HepG2 (cell line): ENCODE data around the gene MOCS1. TPM values are rescaled to one million over a fixed set of nuclear protein-coding genes. Genes with fewer than 3 reads are reported as not detected.

Experiments used
- ATAC-seq: fragments of 200-7000 bp; cut with Tn5 transposase; 3 replicates; pipeline ENCODE4 v1.9.1; 2020; ENCODE audit warnings: mild to moderate bottlenecking, moderate library complexity
- BruUV-seq: library from RNA; stranded (reverse); fragments of 400-500 nt; replicated peaks from 2 replicates; lab custom pipeline; 2021; lab: Mats Ljungman, UMichigan
- CTCF ChIA-PET: fragments of 300-600 bp; formaldehyde crosslinking; extraction: SDS; loops from one replicate; lab custom pipeline; 2021; ENCODE audit warnings: low total read pairs, inconsistent platforms, low intra/inter-chr PET ratio; lab: Yijun Ruan, JAX
- POLR2A ChIA-PET: fragments of 350-600 bp; sonication (Branson Sonifier 250); formaldehyde crosslinking; loops from one replicate; lab custom pipeline; 2020; ENCODE audit warnings: antibody characterized with exemption, inconsistent platforms; lab: Yijun Ruan, JAX
- DNase-seq: peaks from one replicate; pipeline ENCODE4 v3.0.0-alpha.2; 2015; ENCODE audit warnings: low spot score
- FAIRE-seq: peaks from 3 replicates; lab custom pipeline; 2011; peaks lifted over from hg19 to GRCh38; lab: Jason Lieb, UNC
- H2AFZ ChIP-seq: one replicate; pipeline ENCODE4 v1.6.1; 2011; ENCODE audit warnings: low read length, inconsistent platforms
- H3K27ac ChIP-seq: fragments of 300-600 bp; 3 replicates; pipeline ENCODE4 v1.8.0; 2011; ENCODE audit warnings: mixed run types, mild to moderate bottlenecking, mixed read lengths, low read length, inconsistent platforms; ENCODE audit not compliant: insufficient read depth; ENCODE audit errors: extremely low read length
- H3K27me3 ChIP-seq, 2 experiments: fragments of 200-600 bp in 1 of 2; 2 replicates in 1 of 2; 3 replicates in 1 of 2; pipeline versions ENCODE4 v1.6.0 to v1.8.0; 2011; ENCODE audit warnings: low read length in 2 of 2, mild to moderate bottlenecking in 2 of 2, moderate library complexity in 2 of 2, inconsistent platforms in 1 of 2; ENCODE audit not compliant: insufficient read depth in 2 of 2, control insufficient read depth in 1 of 2
- H3K36me3 ChIP-seq, 2 experiments: fragments of 200-600 bp in 1 of 2; replicated peaks in 1 of 2; 2 replicates in 1 of 2; 3 replicates in 1 of 2; pipeline versions ENCODE4 v1.5.1 to v1.8.0; 2011; ENCODE audit warnings: low read length in 2 of 2, inconsistent platforms in 1 of 2; ENCODE audit not compliant: insufficient read depth in 2 of 2, control insufficient read depth in 1 of 2
- H3K4me1 ChIP-seq: 2 replicates; pipeline ENCODE4 v1.5.1; 2012; ENCODE audit warnings: low read length, inconsistent platforms; ENCODE audit not compliant: insufficient read depth
- H3K4me2 ChIP-seq: 2 replicates; pipeline ENCODE4 v1.6.0; 2011; ENCODE audit warnings: low read depth, low read length, inconsistent platforms
- H3K4me3 ChIP-seq, 3 experiments: fragments of 200-600 bp in 1 of 3; sonication (generic), shearing (Covaris generic) in 1 of 3; replicated peaks in 1 of 3; 2 replicates each; pipeline ENCODE4 v1.5.1; 2011 to 2016; ENCODE audit warnings: low read length in 3 of 3, inconsistent platforms in 2 of 3, low read depth in 2 of 3, mild to moderate bottlenecking in 2 of 3, control low read depth in 1 of 3, mixed read lengths in 1 of 3; ENCODE audit not compliant: insufficient read depth in 1 of 3
- H3K79me2 ChIP-seq: one replicate; pipeline ENCODE4 v1.6.1; 2011; ENCODE audit warnings: low read length, inconsistent platforms; ENCODE audit not compliant: insufficient read depth
- H3K9ac ChIP-seq: 2 replicates; pipeline ENCODE4 v1.6.0; 2011; ENCODE audit warnings: mild to moderate bottlenecking, low read depth, low read length, inconsistent platforms; ENCODE audit not compliant: insufficient read depth
- H3K9me3 ChIP-seq: 2 replicates; pipeline ENCODE4 v1.5.1; 2012; ENCODE audit warnings: mild to moderate bottlenecking, low read length
- H4K20me1 ChIP-seq: 2 replicates; pipeline ENCODE4 v1.6.0; 2011; ENCODE audit warnings: inconsistent platforms, mild to moderate bottlenecking, low read length, moderate library complexity; ENCODE audit not compliant: insufficient read depth
- HDAC1 ChIP-seq: sonication (generic); formaldehyde crosslinking; IDR thresholded peaks from 2 replicates; pipeline ENCODE4 v1.5.1; 2020; ENCODE audit warnings: mild to moderate bottlenecking, missing genetic modification reagents
- HMGA1 ChIP-seq: sonication (generic); formaldehyde crosslinking; conservative IDR thresholded peaks from 2 replicates; pipeline ENCODE4 v1.4.0; 2020; ENCODE audit warnings: missing genetic modification reagents
- JARID2 ChIP-seq: sonication (generic); formaldehyde crosslinking; IDR thresholded peaks from 2 replicates; pipeline ENCODE4 v1.8.1; 2023; ENCODE audit warnings: missing genetic modification reagents, inconsistent platforms; ENCODE audit not compliant: insufficient replicate concordance
- RBM22 ChIP-seq: fragments of 200-400 bp; formaldehyde crosslinking; optimal IDR thresholded peaks from 2 replicates; pipeline ENCODE3; 2017; ENCODE audit warnings: mild to moderate bottlenecking, low read length, moderate library complexity
- TMF1 ChIP-seq: sonication (generic); formaldehyde crosslinking; IDR thresholded peaks from 2 replicates; pipeline ENCODE4 v1.8.1; 2022; ENCODE audit warnings: low read depth, missing genetic modification reagents
- ZBTB7B ChIP-seq: sonication (generic); formaldehyde crosslinking; IDR thresholded peaks from 2 replicates; pipeline ENCODE4 v1.4.0; 2020; ENCODE audit warnings: missing genetic modification reagents
- ZFP82 ChIP-seq: sonication (generic); formaldehyde crosslinking; IDR thresholded peaks from 2 replicates; pipeline ENCODE4 v1.5.1; 2020; ENCODE audit warnings: mild to moderate bottlenecking, missing genetic modification reagents, borderline replicate concordance
- ZNF367 ChIP-seq: sonication (generic); formaldehyde crosslinking; IDR thresholded peaks from 2 replicates; pipeline ENCODE4 v1.4.0; 2020; ENCODE audit warnings: missing genetic modification reagents, borderline replicate concordance
- ZNF549 ChIP-seq: sonication (generic); formaldehyde crosslinking; IDR thresholded peaks from 2 replicates; pipeline ENCODE4 v1.5.0; 2020; ENCODE audit warnings: missing genetic modification reagents
- ZNF562 ChIP-seq: sonication (generic); formaldehyde crosslinking; IDR thresholded peaks from 2 replicates; pipeline ENCODE4 v1.8.0; 2022; ENCODE audit warnings: missing genetic modification reagents, borderline replicate concordance
- ZNF598 ChIP-seq: sonication (generic); formaldehyde crosslinking; IDR thresholded peaks from 2 replicates; pipeline ENCODE4 v1.5.1; 2020; ENCODE audit warnings: mild to moderate bottlenecking, missing genetic modification reagents, borderline replicate concordance
- WGBS: methylation state at CpG from one replicate; pipeline ENCODE4 v1.1.6; 2017; ENCODE audit warnings: low lambda C conversion rate; 5-methylcytosine and 5-hydroxymethylcytosine counted together
- in situ Hi-C: cut with HindIII; loops from 2 replicates; pipeline ENCODE4 v1.10.0; 2017; ENCODE audit warnings: low pct_unique_long_range_greater_than_20kb; ENCODE audit not compliant: extremely low pct_ligation_motif_present
- intact Hi-C: fragments of 100-400 bp; cut with micrococcal nuclease; formaldehyde crosslinking; loops from one replicate; pipeline ENCODE4 v1.10.0; 2022; ENCODE audit not compliant: unreplicated experiment
- polyA plus RNA-seq, 8 experiments: library from polyadenylated mRNA; depleted of rRNA in 3 of 8; stranded (reverse) in 7 of 8; unstranded in 1 of 8; fragments of >200 nt; fragmentation: Illumina TruSeq in 4 of 8; extraction: Trizol in 4 of 8; gene quantifications; 2 replicates each; pipeline versions ENCODE4 v1.2.1 to v1.2.3, GENCODE V29; 2011 to 2016; ENCODE audit warnings: low read depth in 4 of 8, missing spikeins in 1 of 8, mixed read lengths in 1 of 8; ENCODE audit not compliant: insufficient read depth in 1 of 8
- total RNA-seq, 5 experiments: library from RNA; depleted of rRNA; stranded (reverse); fragments of >200 nt; fragmentation: Illumina TruSeq; extraction: Trizol; gene quantifications; 2 replicates each; pipeline ENCODE4 v1.2.3, GENCODE V29; 2016; ENCODE audit warnings: low read depth in 1 of 5
- TF ChIP-seq, protein P1 (sequence below): sonication (generic); formaldehyde crosslinking; IDR thresholded peaks from 2 replicates; pipeline ENCODE4 v1.5.1; 2020; ENCODE audit warnings: mild to moderate bottlenecking, missing genetic modification reagents, borderline replicate concordance

The MOCS1 gene
- total and polyA plus RNA-seq, 2 of the 13 experiments (the other 11 are each of a cell fraction or from before 2014, with no cell fraction given) = 5.3 to 11.7 TPM

- no peaks in the 10 kb centered on the region for H3K79me2 ChIP-seq
- no TSS peak for BruUV-seq
- no peak for TF ChIP-seq ZBTB7B (CRISPR knock-in tag)
- TF ChIP-seq ZNF549 (CRISPR knock-in tag) = no peak
- no peak for TF ChIP-seq ZNF562
- no peak for TF ChIP-seq HDAC1
- no peak for TF ChIP-seq HMGA1 (CRISPR knock-in tag)
- TF ChIP-seq ZFP82 (CRISPR knock-in tag) = no peak
- TF ChIP-seq ZNF598 (CRISPR knock-in tag) = no peak
- TF ChIP-seq JARID2 (CRISPR knock-in tag) = no peak
- TF ChIP-seq ZNF367 (CRISPR knock-in tag) = no peak
- no peak for TF ChIP-seq TMF1 (CRISPR knock-in tag)
- TF ChIP-seq RBM22 = no peak
- TF ChIP-seq, all 625 proteins: peak for 0
- intact Hi-C loops = no loop called here
- Histone ChIP-seq H3K9ac (no peak overlapping the region), H4K20me1 (no peaks in the 10 kb centered on the region), H3K9me3 (no peaks in the 10 kb centered on the region), H3K4me2 (no peak overlapping the region), H3K27me3 (no peaks in the 10 kb centered on the region; a peak in 1 of 5 replicates), H3K4me1 (no peaks in the 10 kb centered on the region), H3K36me3 (no peaks in the 10 kb centered on the region), H3K27ac (no peak overlapping the region), H3K4me3 (no peak overlapping the region), H2AFZ (no peak overlapping the region)
- ATAC-seq = no peak
- ChIA-PET CTCF (no interaction called here), POLR2A (no interaction called here)
- FAIRE-seq = no peak
- DNase-seq = no peak
- in situ Hi-C loops = no loop called here
- WGBS = 20% methylated on average over 1 of the region's 4 CpGs
These were observed 35.6 kb downstream of the MOCS1 start for GRCh38 chr6:39898625-39899024.

GRCh38 chr6:39897698-39898097, 36.6 kb downstream of the MOCS1 start:
- intact Hi-C loops = no loop called here
- no peak for ATAC-seq
- no peak for FAIRE-seq
- POLR2A ChIA-PET = no interaction called here
- Histone ChIP-seq H3K4me1 (no peaks in the 10 kb centered on the region), H2AFZ (no peak overlapping the region), H3K4me2 (no peak overlapping the region), H3K9ac (no peak overlapping the region), H3K79me2 (no peaks in the 10 kb centered on the region)
- TF ChIP-seq, protein P1, sequence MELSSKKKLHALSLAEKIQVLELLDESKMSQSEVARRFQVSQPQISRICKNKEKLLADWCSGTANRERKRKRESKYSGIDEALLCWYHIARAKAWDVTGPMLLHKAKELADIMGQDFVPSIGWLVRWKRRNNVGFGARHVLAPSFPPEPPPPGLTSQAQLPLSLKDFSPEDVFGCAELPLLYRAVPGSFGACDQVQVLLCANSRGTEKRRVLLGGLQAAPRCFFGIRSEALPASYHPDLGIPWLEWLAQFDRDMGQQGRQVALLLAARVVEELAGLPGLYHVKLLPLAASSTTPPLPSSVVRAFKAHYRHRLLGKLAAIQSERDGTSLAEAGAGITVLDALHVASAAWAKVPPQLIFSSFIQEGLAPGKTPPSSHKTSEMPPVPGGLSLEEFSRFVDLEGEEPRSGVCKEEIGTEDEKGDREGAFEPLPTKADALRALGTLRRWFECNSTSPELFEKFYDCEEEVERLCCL = no peak
- TF ChIP-seq, all 625 proteins: peak for 0
- H3K9me3 ChIP-seq = no peaks in the 10 kb centered on the region
- no peaks in the 10 kb centered on the region for H4K20me1 ChIP-seq
- BruUV-seq = no TSS peak
- H3K27ac ChIP-seq = no peak overlapping the region
- 59% methylated on average over 3 of the region's 3 CpGs for WGBS
- H3K27me3 ChIP-seq = no peaks in the 10 kb centered on the region; a peak in 1 of 5 replicates
- in situ Hi-C loops = no loop called here
- CTCF ChIA-PET = no interaction called here
- H3K4me3 ChIP-seq = no peak overlapping the region
- H3K36me3 ChIP-seq = no peaks in the 10 kb centered on the region
- no peak for DNase-seq
